ENCODE data around the gene MAML3. TPM values are rescaled to one million over a fixed set of nuclear protein-coding genes. Genes with fewer than 3 reads are reported as not detected.

MAML3 gene
- total and polyA plus RNA-seq, 9 donors: 11.1 to 23.8 (median 14.9) TPM

GRCh38 chr4:139880841-139881240 is 273.1 kb downstream of the MAML3 start:
- 61 to 68% (median 68%) methylated on average over 5 of the region's 5 CpGs for WGBS, 3 donors
- no peak overlapping the region for H3K4me3 ChIP-seq
- H3K9me3 ChIP-seq: no peaks in the 10 kb centered on the region
- H3K27ac ChIP-seq: no peak overlapping the region
- no peaks in the 10 kb centered on the region for H3K27me3 ChIP-seq
- intact Hi-C loops (cut with DNase I): no loop called here
- H3K4me1 ChIP-seq (ENCODE audit: insufficient read depth): peaks cover 11% of the 10 kb centered on the region
- no peak for DNase-seq
- TF ChIP-seq EP300 (IDR thresholded peaks at IDR 0.05) (no peak), POLR2A (IDR thresholded peaks at IDR 0.05) (no peak), CTCF (IDR thresholded peaks at IDR 0.05) (no peak)
- H3K36me3 ChIP-seq: no peaks in the 10 kb centered on the region

- TF ChIP-seq CTCF (IDR thresholded peaks at IDR 0.05): no peak
- no peak for TF ChIP-seq POLR2A (IDR thresholded peaks at IDR 0.05)
- TF ChIP-seq EP300 (IDR thresholded peaks at IDR 0.05): no peak
- Histone ChIP-seq H3K4me1 (ENCODE audit: insufficient read depth) (peaks cover 8% of the 10 kb centered on the region), H3K9me3 (no peaks in the 10 kb centered on the region), H3K27me3 (no peaks in the 10 kb centered on the region), H3K36me3 (no peaks in the 10 kb centered on the region), H3K4me3 (no peak overlapping the region), H3K27ac (no peak overlapping the region)
- DNase-seq: no peak
- intact Hi-C loops (cut with DNase I): no loop called here
- WGBS, 3 donors: 84 to 97% (median 92%) methylated on average over 9 of the region's 9 CpGs
Observed at GRCh38 chr4:139878050-139878449, 275.9 kb downstream of the MAML3 start.

GRCh38 chr4:139876337-139876941 is 277.5 kb downstream of the MAML3 start:
- intact Hi-C loops (cut with DNase I): no loop called here
- TF ChIP-seq POLR2A (IDR thresholded peaks at IDR 0.05) (no peak), CTCF (IDR thresholded peaks at IDR 0.05) (no peak), EP300 (IDR thresholded peaks at IDR 0.05) (no peak)
- no peak for DNase-seq
- WGBS, 3 donors: 76 to 82% (median 81%) methylated on average over 5 of the region's 5 CpGs
- H3K36me3 ChIP-seq: no peaks in the 10 kb centered on the region
- H3K27me3 ChIP-seq: no peaks in the 10 kb centered on the region
- H3K27ac ChIP-seq: no peak overlapping the region
- peaks cover 8% of the 10 kb centered on the region for H3K4me1 ChIP-seq (ENCODE audit: insufficient read depth)
- H3K9me3 ChIP-seq: no peaks in the 10 kb centered on the region
- no peak overlapping the region for H3K4me3 ChIP-seq

- Histone ChIP-seq H3K27me3 (no peaks in the 10 kb centered on the region), H3K4me1 (ENCODE audit: insufficient read depth) (peaks cover 5% of the 10 kb centered on the region), H3K27ac (no peak overlapping the region), H3K36me3 (no peaks in the 10 kb centered on the region), H3K9me3 (no peaks in the 10 kb centered on the region), H3K4me3 (no peak overlapping the region)
- TF ChIP-seq POLR2A (IDR thresholded peaks at IDR 0.05): no peak
- no peak for DNase-seq
- 93 to 95% (median 94%) methylated on average over 6 of the region's 6 CpGs for WGBS, 3 donors
- intact Hi-C loops (cut with DNase I): no loop called here
Observed at GRCh38 chr4:139875411-139875825, 278.6 kb downstream of the MAML3 start.

- no peak for DNase-seq
- 86 to 92% (median 90%) methylated on average over 4 of the region's 4 CpGs for WGBS, 3 donors
- Histone ChIP-seq H3K27ac (no peak overlapping the region), H3K4me1 (ENCODE audit: insufficient read depth) (peaks cover 5% of the 10 kb centered on the region), H3K4me3 (no peak overlapping the region), H3K9me3 (no peaks in the 10 kb centered on the region), H3K27me3 (no peaks in the 10 kb centered on the region), H3K36me3 (no peaks in the 10 kb centered on the region)
- TF ChIP-seq POLR2A (IDR thresholded peaks at IDR 0.05) (no peak), EP300 (IDR thresholded peaks at IDR 0.05) (no peak), CTCF (IDR thresholded peaks at IDR 0.05) (no peak)
- intact Hi-C loops (cut with DNase I): no loop called here
Observed at GRCh38 chr4:139873111-139873860, 280.7 kb downstream of the MAML3 start.
